ENCODE data around the gene CIAPIN1. TPM values are rescaled to one million over a fixed set of nuclear protein-coding genes. Genes with fewer than 3 reads are reported as not detected.
"Not testable (repeated sequence)": the region's sequence is repeated elsewhere in the genome, so short reads cannot be mapped to it uniquely, and the experiment has no call there.

CIAPIN1 gene
- total RNA-seq, 1 donor from 2014 or later: 53.5 TPM

DNA sequence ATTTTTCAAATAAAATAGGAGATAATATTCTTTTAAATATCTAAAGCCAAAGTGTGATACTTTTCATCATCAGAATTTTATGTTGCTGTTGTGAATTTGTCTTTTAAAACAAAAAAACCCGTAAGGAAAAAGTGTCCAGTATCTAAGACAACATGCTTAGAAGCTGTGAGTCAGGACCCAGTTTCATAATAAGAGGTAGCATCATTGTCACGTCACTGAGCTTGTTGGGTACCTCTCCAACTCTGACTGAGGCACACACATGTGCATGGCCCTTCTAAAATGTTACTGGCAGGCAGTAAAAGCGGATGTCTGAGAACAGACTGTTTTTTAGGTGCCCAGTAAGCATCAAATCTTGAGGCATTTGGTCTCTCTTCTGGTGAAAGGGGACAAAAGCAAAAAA, 2.5 kb downstream of the CIAPIN1 start:
- DNase-seq (ENCODE audit: extremely low read depth, low read depth, low spot score): no peak

DNA sequence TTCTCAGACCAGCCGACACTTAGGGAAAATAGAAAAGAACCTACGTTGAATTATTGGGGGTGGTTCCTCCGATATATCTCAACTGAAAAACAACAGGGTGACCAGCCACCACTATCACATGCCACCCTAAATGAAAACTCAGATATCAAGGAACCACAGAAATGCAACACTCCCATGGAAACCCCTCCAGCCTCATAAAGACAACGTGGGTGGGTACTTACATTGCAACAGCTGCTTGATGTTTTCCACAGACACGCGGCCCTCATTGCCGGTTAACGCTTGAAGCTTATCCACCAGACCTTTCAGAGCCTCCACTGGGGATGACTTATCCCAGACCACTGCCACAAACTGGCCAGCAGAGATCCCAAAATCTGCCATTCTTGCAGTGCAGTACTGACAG, 6.6 kb downstream of the CIAPIN1 start:
- not testable (repeated sequence) for DNase-seq (ENCODE audit: extremely low read depth, low read depth, low spot score)

- DNase-seq (ENCODE audit: extremely low read depth, low read depth, low spot score): not testable (repeated sequence)
Measured at GRCh38 chr16:57439947-57440346, 7.2 kb downstream of the CIAPIN1 start.

DNA sequence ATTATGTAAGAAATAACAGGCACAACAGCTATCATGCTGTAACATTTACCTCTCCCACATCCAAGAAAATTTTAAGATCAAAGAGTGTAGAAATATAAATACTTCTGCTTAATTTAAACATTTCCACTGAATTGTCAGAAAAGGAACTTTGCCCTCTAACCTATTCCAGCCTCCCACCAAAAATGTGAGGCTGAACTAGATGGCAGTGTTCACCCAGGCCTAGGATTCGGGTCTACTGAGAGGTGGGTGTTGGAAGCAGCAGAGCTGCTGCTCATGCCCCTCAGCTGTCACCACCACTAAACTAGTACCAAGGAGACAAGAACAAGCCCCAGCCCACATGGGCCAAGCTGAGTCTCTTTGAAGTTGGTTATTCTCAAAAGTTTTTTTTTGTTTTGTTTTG, 11.3 kb downstream of the CIAPIN1 start:
- DNase-seq (ENCODE audit: extremely low read depth, low read depth, low spot score): no peak

GRCh38 chr16:57434003-57434402, 13.2 kb downstream of the CIAPIN1 start:
- no peak for DNase-seq (ENCODE audit: extremely low read depth, low read depth, low spot score)

GRCh38 chr16:57432989-57433388, 14.2 kb downstream of the CIAPIN1 start:
- DNase-seq (ENCODE audit: extremely low read depth, low read depth, low spot score): no peak

- DNase-seq (ENCODE audit: extremely low read depth, low read depth, low spot score): no peak
Measured at GRCh38 chr16:57432505-57432904, 14.7 kb downstream of the CIAPIN1 start.

GRCh38 chr16:57430955-57431354, 16.2 kb downstream of the CIAPIN1 start:
- DNase-seq (ENCODE audit: extremely low read depth, low read depth, low spot score): no peak

- no peak for DNase-seq (ENCODE audit: extremely low read depth, low read depth, low spot score)
Measured at GRCh38 chr16:57427824-57428223, 19.4 kb downstream of the CIAPIN1 start.

- DNase-seq (ENCODE audit: extremely low read depth, low read depth, low spot score): no peak
Measured at GRCh38 chr16:57427307-57427706, 19.9 kb downstream of the CIAPIN1 start.

GRCh38 chr16:57426356-57426755, 20.8 kb downstream of the CIAPIN1 start:
- no peak for DNase-seq (ENCODE audit: extremely low read depth, low read depth, low spot score)

GRCh38 chr16:57424583-57424982, 22.6 kb downstream of the CIAPIN1 start:
- no peak for DNase-seq (ENCODE audit: extremely low read depth, low read depth, low spot score)

DNA sequence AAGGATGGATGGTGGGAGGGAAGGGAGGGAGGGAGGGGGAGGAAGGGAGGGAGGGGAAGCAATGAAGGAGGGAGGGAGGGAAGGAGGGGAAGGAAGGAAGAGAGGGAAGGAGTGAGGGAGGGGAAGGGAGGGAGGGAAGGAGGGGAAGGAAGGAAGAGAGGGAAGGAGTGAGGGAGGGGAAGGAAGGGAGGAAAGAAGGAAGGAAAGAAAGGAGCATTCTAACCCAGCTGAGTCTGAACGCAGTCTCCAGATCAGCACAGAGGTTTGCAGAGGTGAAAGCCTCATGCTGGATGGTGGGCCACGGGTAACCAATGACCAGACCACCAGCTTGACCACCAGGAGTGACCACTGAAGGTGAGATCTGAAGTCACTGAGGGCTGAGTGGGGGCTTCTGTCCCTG, 24.0 kb downstream of the CIAPIN1 start:
- no peak for DNase-seq (ENCODE audit: extremely low read depth, low read depth, low spot score)

GRCh38 chr16:57422026-57422944, 24.9 kb downstream of the CIAPIN1 start:
- DNase-seq (ENCODE audit: extremely low read depth, low read depth, low spot score): no peak

GRCh38 chr16:57419506-57419905, 27.7 kb downstream of the CIAPIN1 start:
- DNase-seq (ENCODE audit: extremely low read depth, low read depth, low spot score): no peak

DNA sequence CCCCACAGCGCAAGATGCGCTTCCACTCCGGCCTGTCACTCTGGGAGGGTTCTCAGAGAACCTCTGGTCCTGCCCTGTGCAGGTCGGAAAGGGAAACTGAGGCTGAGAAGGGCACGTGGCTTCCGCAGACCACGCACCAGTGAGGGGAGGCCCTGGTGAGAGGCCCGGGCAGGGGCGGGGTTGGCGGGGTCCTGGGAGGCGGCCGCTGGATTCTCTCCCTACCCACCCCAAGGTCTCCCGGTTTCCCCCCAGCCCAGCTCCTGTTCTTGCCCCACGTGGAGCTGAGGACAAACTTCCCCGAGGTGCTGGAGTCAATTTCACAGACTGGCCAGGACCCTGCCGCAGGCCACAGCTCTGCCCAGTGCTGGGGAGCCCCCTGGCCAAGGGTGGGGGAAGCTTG, 31.1 kb downstream of the CIAPIN1 start:
- DNase-seq (ENCODE audit: extremely low read depth, low read depth, low spot score): no peak

DNA sequence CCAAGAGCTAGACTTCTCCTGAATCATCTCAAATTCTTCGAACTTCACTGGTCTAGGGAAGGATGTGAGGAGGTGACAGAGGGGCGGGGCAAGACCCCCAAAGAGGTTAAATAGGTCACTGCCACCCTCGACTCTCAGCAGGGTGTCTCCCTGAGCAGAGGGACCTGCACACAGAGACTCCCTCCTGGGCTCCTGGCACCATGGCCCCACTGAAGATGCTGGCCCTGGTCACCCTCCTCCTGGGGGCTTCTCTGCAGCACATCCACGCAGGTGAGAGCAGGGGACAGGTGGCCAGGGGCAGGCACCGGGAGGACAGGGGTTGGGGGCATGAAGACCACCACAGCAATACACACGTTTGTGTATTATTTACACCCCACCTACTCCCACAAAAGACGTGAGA, 33.5 kb downstream of the CIAPIN1 start:
- DNase-seq (ENCODE audit: extremely low read depth, low read depth, low spot score): no peak

DNA sequence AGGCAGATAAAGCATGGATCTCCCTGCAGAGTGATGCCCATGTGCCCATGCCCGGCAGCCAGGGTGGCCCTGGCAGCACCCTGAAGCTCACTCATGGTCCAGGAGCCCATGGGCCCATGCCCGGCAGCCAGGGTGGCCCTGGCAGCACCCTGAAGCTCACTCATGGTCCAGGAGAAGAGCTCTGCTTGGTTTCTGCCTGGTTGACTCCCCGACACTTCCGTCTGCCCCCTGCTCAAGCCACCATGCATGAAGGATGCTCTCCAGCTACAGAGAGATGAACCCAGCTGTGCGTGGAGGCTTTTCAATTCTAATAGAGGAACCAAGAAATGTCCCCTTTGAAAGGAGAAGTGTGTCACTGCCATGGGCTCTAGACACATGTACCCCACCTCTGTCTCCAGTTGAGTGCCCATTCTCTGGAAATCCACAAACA, 33.9 kb downstream of the CIAPIN1 start:
- DNase-seq (ENCODE audit: extremely low read depth, low read depth, low spot score): no peak

- no peak for DNase-seq (ENCODE audit: extremely low read depth, low read depth, low spot score)
Measured at GRCh38 chr16:57412584-57412983, 34.6 kb downstream of the CIAPIN1 start.

GRCh38 chr16:57411362-57411976, 35.7 kb downstream of the CIAPIN1 start:
- DNase-seq (ENCODE audit: extremely low read depth, low read depth, low spot score): no peak

GRCh38 chr16:57409870-57410587, 37.2 kb downstream of the CIAPIN1 start:
- DNase-seq (ENCODE audit: extremely low read depth, low read depth, low spot score): no peak
